Astrocyte (in vitro differentiated cells and primary cell): Measurements from ENCODE around the gene RCE1. TPM values are rescaled to one million over a fixed set of nuclear protein-coding genes. Genes with fewer than 3 reads are reported as not detected.

ENCODE experiments used
- DNase-seq: peaks from one replicate; pipeline ENCODE4 v3.0.0-alpha.2; 2010; ENCODE audit warnings: low read depth
- FAIRE-seq: peaks from 2 replicates; lab custom pipeline; 2011; peaks lifted over from hg19 to GRCh38; lab: Jason Lieb, UNC
- H2AFZ ChIP-seq: 2 replicates; pipeline ENCODE4 v1.6.0; 2012; ENCODE audit warnings: low read depth, low read length, inconsistent platforms
- H3K27ac ChIP-seq: 2 replicates; pipeline ENCODE4 v1.5.1; 2011; ENCODE audit warnings: low read depth, low read length, inconsistent platforms
- H3K27me3 ChIP-seq: 2 replicates; pipeline ENCODE4 v1.6.0; 2011; ENCODE audit warnings: low read length, inconsistent platforms; ENCODE audit not compliant: insufficient read depth
- H3K36me3 ChIP-seq: 2 replicates; pipeline ENCODE4 v1.5.1; 2011; ENCODE audit warnings: low read length, inconsistent platforms; ENCODE audit not compliant: insufficient read depth
- H3K4me1 ChIP-seq: 2 replicates; pipeline ENCODE4 v1.5.1; 2011; ENCODE audit warnings: low read length, inconsistent platforms; ENCODE audit not compliant: insufficient read depth
- H3K4me2 ChIP-seq: 2 replicates; pipeline ENCODE4 v1.6.0; 2012; ENCODE audit warnings: low read length, inconsistent platforms
- H3K4me3 ChIP-seq: 2 replicates; pipeline ENCODE4 v1.5.1; 2011; ENCODE audit warnings: low read depth, mild to moderate bottlenecking, low read length, inconsistent platforms; ENCODE audit not compliant: insufficient read depth
- H3K79me2 ChIP-seq: 2 replicates; pipeline ENCODE4 v1.6.0; 2012; ENCODE audit warnings: mild to moderate bottlenecking, low read length, inconsistent platforms; ENCODE audit not compliant: insufficient read depth
- H3K9ac ChIP-seq: 2 replicates; pipeline ENCODE4 v1.6.0; 2012; ENCODE audit warnings: mild to moderate bottlenecking, low read length, inconsistent platforms
- H3K9me3 ChIP-seq: 2 replicates; pipeline ENCODE4 v1.5.1; 2012; ENCODE audit warnings: low read depth, mild to moderate bottlenecking, low read length, inconsistent platforms; ENCODE audit not compliant: insufficient read depth
- H4K20me1 ChIP-seq: 2 replicates; pipeline ENCODE4 v1.6.0; 2012; ENCODE audit warnings: low read length, inconsistent platforms; ENCODE audit not compliant: insufficient read depth
- H3K27ac Mint-ChIP-seq: one replicate; pipeline ENCODE4 v1.8.0; 2021; ENCODE audit warnings: mild to moderate bottlenecking, mixed read lengths; ENCODE audit not compliant: unreplicated experiment
- H3K27me3 Mint-ChIP-seq: one replicate; pipeline ENCODE4 v1.8.0; 2021; ENCODE audit warnings: low read depth, mixed read lengths; ENCODE audit not compliant: unreplicated experiment
- H3K36me3 Mint-ChIP-seq: one replicate; pipeline ENCODE4 v1.8.0; 2021; ENCODE audit warnings: low read depth, mixed read lengths; ENCODE audit not compliant: unreplicated experiment
- H3K4me1 Mint-ChIP-seq: one replicate; pipeline ENCODE4 v1.8.0; 2021; ENCODE audit warnings: low read depth, mixed read lengths; ENCODE audit not compliant: unreplicated experiment
- H3K4me3 Mint-ChIP-seq: one replicate; pipeline ENCODE4 v1.8.0; 2021; ENCODE audit warnings: mild to moderate bottlenecking, moderate library complexity, mixed read lengths; ENCODE audit not compliant: unreplicated experiment
- H3K9me3 Mint-ChIP-seq: one replicate; pipeline ENCODE4 v1.8.0; 2021; ENCODE audit warnings: mild to moderate bottlenecking, mixed read lengths; ENCODE audit not compliant: unreplicated experiment
- EZH2 ChIP-seq: IDR thresholded peaks from 2 replicates; pipeline ENCODE4 v1.6.1; 2012; ENCODE audit warnings: mild to moderate bottlenecking, low read length, inconsistent platforms; ENCODE audit not compliant: insufficient read depth
- total RNA-seq: library from RNA; stranded (reverse); gene quantifications from 2 replicates; pipeline ENCODE4 v1.2.1, GENCODE V29; 2021
- TF ChIP-seq, protein P1 (sequence below): IDR thresholded peaks from 2 replicates; pipeline ENCODE4 v1.5.1; 2011; ENCODE audit warnings: low read depth, mild to moderate bottlenecking, inconsistent platforms, low read length, moderate library complexity; ENCODE audit not compliant: insufficient read depth

RCE1 gene
- total RNA-seq, 1 donor from 2014 or later = 19.8 TPM

DNA sequence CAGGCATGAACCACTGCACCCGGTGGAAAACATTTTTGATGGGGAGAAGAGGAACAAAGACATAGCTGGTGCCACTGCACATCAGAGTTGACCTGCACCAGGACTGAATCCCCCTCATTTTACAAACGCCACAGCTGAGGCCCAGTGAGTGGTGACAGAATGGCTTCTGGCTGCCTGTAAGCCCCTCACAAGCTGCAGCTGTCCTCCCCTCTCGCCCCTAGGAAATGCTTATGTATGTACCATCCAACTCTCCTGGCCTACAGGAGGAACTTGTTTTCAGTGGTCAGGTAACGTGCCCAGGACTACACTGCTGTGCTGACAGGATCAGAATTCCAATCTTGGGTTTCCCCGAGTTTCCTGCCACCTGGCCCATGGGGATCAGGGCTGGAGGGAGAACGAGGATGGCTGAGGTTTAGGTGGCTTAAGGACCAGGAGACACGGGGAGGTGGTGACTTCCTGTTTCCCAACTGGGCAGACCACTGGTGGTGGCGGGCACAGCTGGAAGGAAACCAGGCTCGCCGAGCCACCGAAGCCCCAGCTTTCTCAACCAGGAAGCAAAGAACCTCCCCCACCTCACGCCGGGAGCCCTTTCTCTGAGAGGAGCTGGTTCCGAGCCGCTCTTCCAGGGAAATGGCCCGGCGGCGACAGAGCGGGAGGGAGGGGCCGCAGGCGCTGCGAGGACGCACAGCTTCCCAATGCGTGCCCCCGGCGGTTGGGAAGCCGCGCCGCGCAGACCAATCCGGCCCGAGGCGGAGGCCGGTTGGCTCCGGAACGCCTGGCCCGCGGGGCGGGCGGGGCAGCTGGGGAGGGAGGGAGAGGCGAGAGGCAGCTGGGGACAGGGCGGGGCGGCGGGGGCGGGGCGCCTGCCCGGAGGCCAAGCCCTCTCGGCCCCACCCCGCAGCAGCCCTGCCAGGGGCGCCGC, 12.6 kb downstream of the RCE1 start:
- peaks cover 6% of the 10 kb centered on the region for H3K27me3 Mint-ChIP-seq

DNA sequence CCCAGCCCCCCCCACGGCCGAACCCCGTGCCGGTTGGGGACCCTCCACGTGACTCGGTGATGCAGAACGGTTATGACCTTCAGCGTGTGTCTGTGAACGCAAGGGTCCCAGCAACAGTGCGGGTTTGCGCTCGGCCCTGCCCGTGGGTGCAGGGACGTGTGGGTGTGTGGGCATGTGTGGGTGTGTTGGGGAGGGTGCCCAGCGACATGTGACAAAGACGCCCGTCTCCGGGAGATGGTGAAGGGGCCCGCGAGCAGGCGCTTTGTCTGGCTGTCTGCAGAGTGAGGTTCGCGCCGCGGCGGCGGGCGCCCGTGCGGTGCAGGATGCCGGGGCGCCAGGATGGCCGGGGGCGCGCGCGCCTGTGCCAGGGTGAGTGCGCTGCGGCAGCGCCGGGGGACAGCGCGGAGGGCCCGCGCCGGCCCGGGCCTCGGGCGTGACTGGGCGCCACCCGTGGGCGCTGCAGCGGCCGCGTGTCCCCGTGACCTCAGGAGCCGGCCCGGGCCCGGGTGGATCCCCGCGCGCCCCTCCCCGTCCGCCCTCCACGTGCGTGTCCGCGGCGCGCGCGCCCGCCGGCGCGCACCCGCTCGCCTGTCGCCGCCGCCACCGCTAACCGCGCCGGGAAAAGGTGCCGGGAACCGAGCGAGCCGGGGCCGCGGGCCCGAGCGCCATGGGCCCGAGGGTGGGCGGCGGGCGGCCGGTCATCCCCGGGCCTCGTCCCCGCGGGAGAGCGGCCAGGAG, 13.4 kb downstream of the RCE1 start, which contains the start of gene LRFN4:
Gene LRFN4 (plus strand): TSS at position 569 of the 738 bp plus-strand sequence. CDS start 681 bp downstream, outside the sequence.
- FAIRE-seq (no peak), DNase-seq (no peak)
- Histone ChIP-seq H3K9ac (peak within 1 kb of the TSS; percentile 86), H3K4me1 (peaks cover 11% of the 10 kb centered on the region), H3K79me2 (peaks cover 36% of the 10 kb centered on the region), H4K20me1 (peaks cover 11% of the 10 kb centered on the region), H3K27me3 (no peaks in the 10 kb centered on the region), H2AFZ (peak within 1 kb of the TSS; percentile 88), H3K36me3 (no peaks in the 10 kb centered on the region), H3K27ac (peak within 1 kb of the TSS; percentile 70), H3K9me3 (no peaks in the 10 kb centered on the region), H3K4me2 (peak within 1 kb of the TSS; percentile 93), H3K4me3 (peak within 1 kb of the TSS; percentile 71)
- no peak for TF ChIP-seq EZH2
- TF ChIP-seq, protein P1, sequence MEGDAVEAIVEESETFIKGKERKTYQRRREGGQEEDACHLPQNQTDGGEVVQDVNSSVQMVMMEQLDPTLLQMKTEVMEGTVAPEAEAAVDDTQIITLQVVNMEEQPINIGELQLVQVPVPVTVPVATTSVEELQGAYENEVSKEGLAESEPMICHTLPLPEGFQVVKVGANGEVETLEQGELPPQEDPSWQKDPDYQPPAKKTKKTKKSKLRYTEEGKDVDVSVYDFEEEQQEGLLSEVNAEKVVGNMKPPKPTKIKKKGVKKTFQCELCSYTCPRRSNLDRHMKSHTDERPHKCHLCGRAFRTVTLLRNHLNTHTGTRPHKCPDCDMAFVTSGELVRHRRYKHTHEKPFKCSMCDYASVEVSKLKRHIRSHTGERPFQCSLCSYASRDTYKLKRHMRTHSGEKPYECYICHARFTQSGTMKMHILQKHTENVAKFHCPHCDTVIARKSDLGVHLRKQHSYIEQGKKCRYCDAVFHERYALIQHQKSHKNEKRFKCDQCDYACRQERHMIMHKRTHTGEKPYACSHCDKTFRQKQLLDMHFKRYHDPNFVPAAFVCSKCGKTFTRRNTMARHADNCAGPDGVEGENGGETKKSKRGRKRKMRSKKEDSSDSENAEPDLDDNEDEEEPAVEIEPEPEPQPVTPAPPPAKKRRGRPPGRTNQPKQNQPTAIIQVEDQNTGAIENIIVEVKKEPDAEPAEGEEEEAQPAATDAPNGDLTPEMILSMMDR = no peak
- H3K9me3 Mint-ChIP-seq = no peaks in the 10 kb centered on the region
- no peaks in the 10 kb centered on the region for H3K4me1 Mint-ChIP-seq
- peaks cover 5% of the 10 kb centered on the region for H3K27me3 Mint-ChIP-seq
- no peaks in the 10 kb centered on the region for H3K36me3 Mint-ChIP-seq
- peak within 1 kb of the TSS; percentile 88 for H3K4me3 Mint-ChIP-seq
- peak within 1 kb of the TSS; percentile 84 for H3K27ac Mint-ChIP-seq

More for the DNA sequence above, 12.6 kb downstream of the RCE1 start:
- H3K9ac ChIP-seq = peak overlapping the region; percentile 86
- H3K9me3 ChIP-seq = no peaks in the 10 kb centered on the region
- DNase-seq (peak; percentile 75), FAIRE-seq (no peak)
- TF ChIP-seq, protein P1 = no peak
- TF ChIP-seq EZH2 = no peak
- Mint-ChIP-seq H3K36me3 (peaks cover 2% of the 10 kb centered on the region), H3K4me3 (peak overlapping the region; percentile 82), H3K27ac (peak overlapping the region; percentile 35), H3K9me3 (no peaks in the 10 kb centered on the region), H3K4me1 (no peaks in the 10 kb centered on the region)
- H3K79me2 ChIP-seq = peaks cover 35% of the 10 kb centered on the region
- no peaks in the 10 kb centered on the region for H3K27me3 ChIP-seq
- H3K4me1 ChIP-seq = peaks cover 11% of the 10 kb centered on the region
- H3K4me2 ChIP-seq = peak overlapping the region; percentile 93
- peak overlapping the region; percentile 70 for H3K27ac ChIP-seq
- H3K36me3 ChIP-seq = no peaks in the 10 kb centered on the region
- peak overlapping the region; percentile 71 for H3K4me3 ChIP-seq
- peaks cover 7% of the 10 kb centered on the region for H4K20me1 ChIP-seq
- peak overlapping the region; percentile 88 for H2AFZ ChIP-seq
